Activated CD4-positive, CD25-positive, alpha-beta regulatory T cell treated with anti-CD3 and anti-CD28 coated beads, Interleukin-2, amount 50 U/mL, for 24 hours (primary cell): ENCODE measurements around the gene TMEM115.

Source experiments
- ATAC-seq, 2 donors: fragments of 150-1000 bp; cut with Tn5 transposase; one replicate each; pipeline ENCODE4 v1.10.0; 2021; ENCODE audit warnings: mild to moderate bottlenecking in 1 of 2, moderate library complexity in 1 of 2

The TMEM115 gene

GRCh38 chr3:50330330-50330729, 29.0 kb downstream of the TMEM115 start:
- ATAC-seq = no peak

DNA sequence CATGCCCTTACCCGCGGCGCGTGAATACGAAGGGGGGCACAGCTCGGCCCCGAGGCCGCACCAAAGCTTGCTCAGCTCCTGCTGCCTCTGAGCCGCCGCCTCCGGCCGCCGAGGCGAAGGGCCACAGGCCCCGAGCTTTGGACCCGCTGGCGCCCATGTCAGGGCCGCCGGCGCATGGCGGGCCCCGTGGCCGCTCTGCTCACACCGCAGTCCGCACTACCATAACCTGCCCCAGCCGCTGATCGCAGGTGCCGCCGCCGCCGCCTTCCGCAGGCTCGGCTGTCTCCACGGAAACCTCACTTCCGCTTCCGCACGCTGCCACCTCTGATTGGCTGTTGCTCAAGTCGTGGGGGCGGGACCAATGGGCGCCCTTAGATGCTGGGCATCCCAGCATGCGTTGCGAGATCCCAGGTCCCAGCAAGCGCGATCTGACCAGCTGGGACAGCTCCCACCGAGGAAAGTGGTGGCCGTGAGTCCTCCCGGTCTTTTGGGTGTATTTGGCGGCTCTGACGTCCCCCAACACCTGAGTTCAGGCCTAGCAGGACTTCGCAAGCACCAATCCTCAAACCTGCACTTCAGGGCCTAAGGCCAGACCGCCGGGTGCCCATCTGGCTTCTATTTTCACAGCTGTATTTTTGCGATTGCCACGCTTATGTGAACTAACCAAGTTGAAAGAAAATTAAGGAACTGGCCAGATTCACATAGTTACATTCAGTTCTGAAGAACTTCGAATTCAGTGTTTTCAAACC, 31.2 kb downstream of the TMEM115 start, which contains the start of gene TUSC2:
Gene TUSC2, minus strand, starts transcription at position 281 of the 749 bp plus-strand sequence. Its CDS starts 124 bp downstream, at position 157.
- peak; percentile 95 to 96 for ATAC-seq

GRCh38 chr3:50327129-50327528, 32.2 kb downstream of the TMEM115 start:
- ATAC-seq = no peak

- ATAC-seq = no peak
Measured at GRCh38 chr3:50326182-50326541, 33.2 kb downstream of the TMEM115 start.

GRCh38 chr3:50325497-50326181, 33.7 kb downstream of the TMEM115 start:
- ATAC-seq = no peak

- ATAC-seq = no peak
Measured at GRCh38 chr3:50325113-50325480, 34.2 kb downstream of the TMEM115 start.

DNA sequence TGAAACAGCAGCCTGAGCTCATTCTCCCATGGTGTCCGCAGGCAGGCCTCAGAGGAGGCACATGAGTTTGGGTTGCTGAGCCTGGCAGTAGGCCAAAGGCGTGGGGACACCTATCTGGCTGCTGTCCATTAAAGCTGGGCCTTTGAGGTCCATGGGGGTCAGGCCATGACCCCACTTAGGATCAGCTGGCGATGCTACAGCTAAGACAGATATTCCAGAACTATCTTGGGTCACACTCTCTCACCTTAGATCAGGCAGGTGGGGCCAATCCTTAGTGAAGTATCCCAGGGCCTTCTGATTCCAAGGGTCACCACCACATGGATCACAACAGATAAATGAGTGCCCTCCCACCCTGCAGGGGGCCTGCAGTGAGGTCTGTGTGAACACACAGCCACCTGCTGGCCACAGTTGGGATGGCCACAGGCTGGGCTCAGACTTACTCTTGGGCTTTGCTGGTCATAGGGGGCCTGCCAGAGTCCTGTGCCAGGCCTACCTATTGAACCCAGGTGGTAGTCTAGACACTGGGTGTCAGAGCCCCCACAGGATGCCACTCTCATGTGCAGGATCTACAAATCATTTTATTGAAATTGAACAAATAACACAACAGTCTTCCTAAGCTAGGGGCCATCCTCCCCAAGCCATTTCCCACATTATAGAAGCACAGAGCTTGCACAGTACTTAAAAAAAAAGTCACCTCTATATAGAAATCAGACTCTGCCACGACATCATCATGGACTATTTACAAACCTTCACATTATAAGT, 34.8 kb downstream of the TMEM115 start:
- peak in 1 of 2 donors; percentile 21 for ATAC-seq

DNA sequence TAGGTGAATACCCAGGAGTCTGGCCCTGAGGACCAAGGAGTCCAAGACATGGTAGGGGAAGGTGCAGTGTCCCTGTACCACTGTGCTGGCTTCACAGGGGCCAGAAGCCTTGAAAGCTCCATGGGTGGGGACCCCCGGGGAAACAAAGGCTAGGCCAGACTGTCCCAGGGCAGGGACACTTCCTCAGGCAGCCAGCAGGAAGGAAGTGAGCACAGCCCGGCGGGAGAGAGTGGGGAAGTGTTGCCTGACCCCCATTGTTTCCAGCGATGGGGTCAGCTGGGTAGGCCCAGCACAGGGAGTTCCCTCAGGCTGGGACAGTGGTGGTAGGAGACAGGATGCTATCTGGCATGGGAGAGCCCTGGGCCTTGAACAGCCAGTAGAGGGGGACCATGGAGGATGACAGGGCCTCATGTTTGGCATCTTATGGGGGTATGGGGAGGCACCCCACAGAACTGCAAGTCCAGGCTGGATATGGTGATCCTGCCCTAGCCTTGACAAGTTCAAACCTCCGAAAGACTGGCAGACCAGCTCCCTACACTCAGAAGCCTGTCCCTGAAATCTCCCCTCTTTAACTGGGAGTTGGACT, 35.6 kb downstream of the TMEM115 start:
- no peak for ATAC-seq

DNA sequence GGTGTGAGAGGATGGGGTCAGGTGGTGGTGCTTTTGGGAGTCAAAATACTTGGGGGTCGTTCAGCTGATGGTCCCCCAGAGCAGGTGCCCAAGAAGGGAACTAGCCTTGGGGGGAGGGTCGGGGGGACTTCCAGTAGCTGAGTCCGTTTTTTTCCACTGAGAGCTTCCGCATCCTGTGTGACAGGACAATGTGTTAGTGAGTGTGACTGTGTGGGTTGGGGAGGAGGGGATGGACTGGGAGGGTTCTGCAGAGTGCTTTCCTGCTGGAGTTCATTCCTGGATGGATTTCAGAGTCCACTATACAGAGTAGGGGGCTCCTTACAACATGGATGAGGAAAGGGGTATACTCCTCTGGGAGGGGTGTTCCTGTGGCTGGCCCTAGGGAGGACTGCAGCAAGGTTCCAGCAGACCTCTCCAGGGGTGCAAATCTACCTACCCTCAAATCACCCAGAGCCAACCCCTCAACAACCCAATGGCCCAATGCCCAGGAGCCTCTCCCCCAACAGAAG, 36.2 kb downstream of the TMEM115 start:
- ATAC-seq = no peak

DNA sequence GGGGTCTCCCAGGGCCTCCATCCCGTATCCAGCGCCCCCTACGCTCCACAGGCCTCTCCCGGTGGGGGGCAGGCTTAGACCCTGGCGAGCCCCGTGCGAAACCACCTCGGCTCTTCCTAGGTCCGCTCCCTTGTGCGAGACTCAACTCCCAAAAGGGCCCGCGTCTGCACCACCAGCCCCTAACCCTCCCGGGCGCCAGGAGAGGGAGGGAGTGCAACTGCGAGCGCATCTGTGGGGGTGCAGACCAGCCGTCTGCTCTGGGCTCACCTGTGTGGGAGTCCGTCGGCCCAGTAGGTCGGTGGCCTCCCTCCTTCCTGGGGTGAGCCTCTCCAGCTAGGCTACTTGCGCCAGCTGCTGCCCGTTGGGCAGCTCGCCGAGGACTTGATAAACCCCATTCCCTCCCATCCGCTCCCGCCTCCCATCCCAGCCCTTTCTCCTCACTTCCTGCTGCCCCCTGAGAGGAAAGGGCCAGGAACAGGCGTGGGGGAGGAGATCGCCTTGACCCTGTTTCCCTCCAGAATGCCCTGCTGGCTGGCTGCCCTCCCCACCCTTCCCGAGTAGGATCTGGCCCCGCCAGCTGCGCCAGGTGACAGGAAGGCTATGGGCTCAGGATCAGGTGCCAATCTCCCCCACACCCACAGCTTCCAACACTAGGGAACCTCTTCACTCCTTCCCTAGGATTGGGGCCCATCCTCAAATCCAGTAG, 36.8 kb downstream of the TMEM115 start, which contains the start of gene HYAL2:
Gene HYAL2, minus strand, starts transcription at position 360 of the 706 bp plus-strand sequence. CDS start 2,256 bp downstream, outside the sequence.
- no peak for ATAC-seq

DNA sequence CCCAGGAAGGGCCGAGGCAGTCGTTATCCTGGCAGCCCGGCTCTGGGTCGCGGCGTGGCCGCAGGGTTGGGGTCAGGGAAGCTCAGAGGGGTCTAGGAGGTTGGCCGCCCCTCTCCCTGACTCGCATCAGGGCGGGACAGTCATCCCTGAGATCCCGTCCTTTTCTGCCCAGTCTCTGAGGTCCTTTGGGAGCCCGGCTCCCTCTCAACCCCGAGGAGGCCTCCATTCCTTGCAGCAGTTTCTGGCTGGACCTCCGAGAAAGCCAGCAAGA, 37.3 kb downstream of the TMEM115 start:
- ATAC-seq = no peak

- peak; percentile 80 to 81 for ATAC-seq
Measured at GRCh38 chr3:50321336-50322114, 37.8 kb downstream of the TMEM115 start.

- peak; percentile 52 to 59 for ATAC-seq
Measured at GRCh38 chr3:50320853-50321335, 38.4 kb downstream of the TMEM115 start.

- ATAC-seq = no peak
Measured at GRCh38 chr3:50319894-50320625, 39.3 kb downstream of the TMEM115 start.

DNA sequence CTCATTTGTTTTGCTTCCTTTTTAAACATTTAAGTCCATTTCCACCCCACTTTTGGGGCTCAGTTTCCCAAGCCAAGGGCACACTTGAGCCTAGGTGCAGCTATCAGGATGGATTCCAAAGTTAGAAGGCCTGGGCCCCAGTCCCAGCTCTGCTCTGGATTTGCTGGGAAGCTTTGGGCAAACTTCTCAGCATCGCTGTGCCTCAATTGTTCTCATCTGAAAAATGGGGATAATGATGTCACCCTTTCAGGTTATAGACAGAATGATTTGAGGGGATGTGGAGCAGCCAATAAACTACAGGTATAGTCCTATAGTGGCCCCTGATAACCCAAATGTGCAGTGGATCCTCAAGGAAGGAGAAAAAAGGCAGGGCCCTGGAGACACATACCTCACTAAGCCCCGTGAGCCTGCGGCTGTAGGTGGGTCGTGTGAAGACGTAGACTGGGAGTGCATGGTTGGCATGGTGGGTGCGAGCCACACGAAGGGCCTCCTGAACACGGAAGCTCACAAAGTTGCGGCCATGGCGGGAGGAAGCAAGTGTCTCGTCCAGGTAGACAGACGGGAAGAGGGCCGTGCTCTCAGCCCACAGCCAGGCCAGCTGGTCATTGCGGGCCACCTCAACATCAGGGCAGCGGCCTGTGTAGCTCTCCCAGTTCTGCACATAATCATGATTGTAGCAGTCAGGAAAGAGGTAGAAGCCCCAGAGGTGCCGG, 40.0 kb downstream of the TMEM115 start:
- ATAC-seq = no peak

DNA sequence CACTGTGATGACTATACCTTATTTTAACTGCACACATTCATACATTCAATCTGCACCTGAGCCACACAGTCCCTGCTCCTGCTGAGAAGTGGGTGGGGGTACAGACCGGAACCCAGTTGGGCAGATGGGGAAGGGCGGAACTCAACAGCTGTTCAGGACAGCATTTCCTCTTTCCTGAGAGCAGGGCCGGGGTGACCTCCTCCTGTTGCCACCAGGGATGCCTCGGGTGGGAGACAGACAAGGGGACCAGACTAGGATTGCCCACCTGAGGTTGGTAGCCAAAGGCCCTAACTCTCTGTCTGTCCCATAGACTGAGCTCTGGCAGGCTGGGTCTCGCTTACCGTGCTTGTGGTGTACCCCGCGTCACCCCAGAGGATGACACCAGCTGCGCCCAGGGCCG, 40.7 kb downstream of the TMEM115 start:
- no peak for ATAC-seq

GRCh38 chr3:50318163-50318562, 41.2 kb downstream of the TMEM115 start:
- no peak for ATAC-seq

- no peak for ATAC-seq
Measured at GRCh38 chr3:50317300-50317699, 42.0 kb downstream of the TMEM115 start.

DNA sequence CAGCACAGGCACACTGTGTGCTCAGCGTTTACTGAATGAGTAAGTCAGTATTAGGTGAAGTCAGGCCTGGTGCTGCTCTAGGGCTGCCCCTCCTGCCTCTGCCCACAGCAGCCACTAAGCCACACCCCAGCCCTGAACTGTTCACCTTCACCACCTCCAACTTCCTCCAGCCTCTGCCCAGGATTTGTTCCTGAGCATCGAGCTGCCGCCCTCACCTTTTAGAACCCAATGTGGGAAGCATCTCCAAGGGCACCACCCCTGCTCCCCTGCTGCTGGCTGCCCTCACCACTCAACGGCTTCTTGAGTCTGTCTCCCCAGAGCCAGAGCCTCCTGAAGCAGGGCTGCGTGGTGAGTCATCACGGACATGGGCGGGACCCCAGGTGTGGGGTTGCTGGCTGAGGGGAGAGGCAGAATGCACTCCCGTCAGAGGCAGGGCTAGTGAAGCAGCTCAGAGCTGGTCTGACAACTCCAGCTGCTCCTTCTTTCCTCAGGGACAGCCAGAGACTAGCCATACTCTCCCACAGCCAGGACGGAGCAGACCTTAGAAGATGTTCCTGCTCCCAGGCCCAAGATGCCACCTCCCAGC, 42.6 kb downstream of the TMEM115 start:
- peak; percentile 48 to 53 for ATAC-seq

GRCh38 chr3:50314816-50315215, 44.5 kb downstream of the TMEM115 start:
- no peak for ATAC-seq
